Loucy (cell line): ENCODE data around the gene TMEM30B.
A peak's percentile ranks its signal among the peaks of the same experiment; 100 is the strongest.
"Not testable (repeated sequence)": the region's sequence is repeated elsewhere in the genome, so short reads cannot be mapped to it uniquely, and the experiment has no call there.

Experiments
- H2AFZ ChIP-seq: fragments of 200-600 bp; sonication (generic); 2 replicates; pipeline ENCODE4 v1.6.0; 2016; ENCODE audit warnings: antibody characterized with exemption, mild to moderate bottlenecking, low read length, moderate library complexity
- H3F3A ChIP-seq: fragments of 200-600 bp; 2 replicates; pipeline ENCODE4 v1.6.0; 2016; ENCODE audit warnings: antibody characterized with exemption, low read depth, mild to moderate bottlenecking
- H3K27me3 ChIP-seq: fragments of 200-600 bp; sonication (generic); 2 replicates; pipeline ENCODE4 v1.6.1; 2014; ENCODE audit warnings: low read length, mild to moderate bottlenecking; ENCODE audit not compliant: insufficient read depth, poor library complexity, severe bottlenecking
- H3K36me3 ChIP-seq: fragments of 200-600 bp; sonication (generic); 2 replicates; pipeline ENCODE4 v1.6.1; 2016; ENCODE audit warnings: low read length; ENCODE audit not compliant: insufficient read depth
- H3K4me1 ChIP-seq: fragments of 200-600 bp; sonication (generic); 2 replicates; pipeline ENCODE4 v1.5.1; 2014; ENCODE audit warnings: low read length, mild to moderate bottlenecking; ENCODE audit not compliant: insufficient read depth, poor library complexity, severe bottlenecking
- H3K4me2 ChIP-seq: fragments of 200-600 bp; sonication (generic); 2 replicates; pipeline ENCODE4 v1.6.0; 2014; ENCODE audit warnings: antibody characterized with exemption, low read length, low read depth, mild to moderate bottlenecking; ENCODE audit not compliant: poor library complexity, severe bottlenecking
- H3K4me3 ChIP-seq: fragments of 200-600 bp; sonication (generic); 2 replicates; pipeline ENCODE4 v1.5.1; 2014; ENCODE audit warnings: low read length, mild to moderate bottlenecking, mixed read lengths; ENCODE audit not compliant: poor library complexity, severe bottlenecking
- H3K79me2 ChIP-seq: fragments of 200-600 bp; sonication (generic); 2 replicates; pipeline ENCODE4 v1.6.1; 2014; ENCODE audit warnings: low read length; ENCODE audit not compliant: insufficient read depth
- H3K9ac ChIP-seq: fragments of 200-600 bp; sonication (generic); 2 replicates; pipeline ENCODE4 v1.6.0; 2014; ENCODE audit warnings: mild to moderate bottlenecking, low read depth, low read length, moderate library complexity; ENCODE audit not compliant: poor library complexity, severe bottlenecking
- H3K9me2 ChIP-seq: fragments of 200-600 bp; sonication (generic); replicated peaks from 2 replicates; pipeline ENCODE4 v1.6.1; 2016; ENCODE audit warnings: low read depth, low read length, mixed read lengths
- H3K9me3 ChIP-seq: fragments of 200-600 bp; sonication (generic); 2 replicates; pipeline ENCODE4 v1.6.1; 2014; ENCODE audit warnings: mild to moderate bottlenecking, antibody characterized with exemption, low read length, low read depth; ENCODE audit not compliant: insufficient read depth
- H4K20me1 ChIP-seq: fragments of 200-600 bp; sonication (generic); 2 replicates; pipeline ENCODE4 v1.6.0; 2014; ENCODE audit warnings: antibody characterized with exemption, low read length, mild to moderate bottlenecking; ENCODE audit not compliant: insufficient read depth, poor library complexity, severe bottlenecking
- CTCF ChIP-seq: fragments of 200-600 bp; sonication (generic); conservative IDR thresholded peaks from 2 replicates; pipeline ENCODE4 v1.5.1; 2014; ENCODE audit warnings: mild to moderate bottlenecking, antibody characterized with exemption, low read length
- EZH2phosphoT487 ChIP-seq: fragments of 200-600 bp; IDR thresholded peaks from 2 replicates; pipeline ENCODE4 v1.6.1; 2018; ENCODE audit warnings: antibody characterized with exemption, mild to moderate bottlenecking, moderate library complexity, borderline replicate concordance

TMEM30B gene

GRCh38 chr14:61322011-61322798, 41.1 kb upstream of the TMEM30B start:
- H3K9me3 ChIP-seq = peaks cover 8% of the 10 kb centered on the region
- peak overlapping the region; percentile 84 for H3K9ac ChIP-seq
- H3K9me2 ChIP-seq = no peaks in the 10 kb centered on the region
- H2AFZ ChIP-seq = peak overlapping the region; percentile 72; the same call in 1 of the 2 replicates
- H3K27me3 ChIP-seq = no peaks in the 10 kb centered on the region
- peak overlapping the region; percentile 98 for H3K4me2 ChIP-seq
- peaks cover 68% of the 10 kb centered on the region for H3K79me2 ChIP-seq
- H3K4me1 ChIP-seq = peaks cover 51% of the 10 kb centered on the region
- peak overlapping the region; percentile 88 for H3K4me3 ChIP-seq
- H3K36me3 ChIP-seq = no peaks in the 10 kb centered on the region; the same call in 1 of the 2 replicates
- H4K20me1 ChIP-seq = peaks cover 38% of the 10 kb centered on the region
- TF ChIP-seq CTCF = no peak
- TF ChIP-seq EZH2phosphoT487 = no peak
- no peaks in the 10 kb centered on the region; the same call in 1 of the 2 replicates for H3F3A ChIP-seq

GRCh38 chr14:61321385-61322010, 40.4 kb upstream of the TMEM30B start, which contains the start of gene PRKCH:
Gene PRKCH (plus strand): TSS chr14:61321579. CDS start chr14:61322102, 523 bp downstream.
- Histone ChIP-seq H3K9me2 (no peaks in the 10 kb centered on the region), H3K79me2 (peaks cover 61% of the 10 kb centered on the region), H3K4me2 (peak within 1 kb of the TSS; percentile 98), H3K4me3 (peak within 1 kb of the TSS; percentile 88), H3F3A (no peaks in the 10 kb centered on the region; the same call in 1 of the 2 replicates), H3K27me3 (no peaks in the 10 kb centered on the region), H3K9me3 (peaks cover 8% of the 10 kb centered on the region), H3K36me3 (no peaks in the 10 kb centered on the region; the same call in 1 of the 2 replicates), H4K20me1 (peaks cover 31% of the 10 kb centered on the region), H2AFZ (peak within 1 kb of the TSS; percentile 72; the same call in 1 of the 2 replicates), H3K4me1 (peaks cover 44% of the 10 kb centered on the region), H3K9ac (peak within 1 kb of the TSS; percentile 84)
- peak; percentile 42 for TF ChIP-seq CTCF
- no peak for TF ChIP-seq EZH2phosphoT487

- no peaks in the 10 kb centered on the region; the same call in 1 of the 2 replicates for H3K36me3 ChIP-seq
- peak overlapping the region; percentile 72; the same call in 1 of the 2 replicates for H2AFZ ChIP-seq
- H3K4me2 ChIP-seq = peak overlapping the region; percentile 98
- H3K4me3 ChIP-seq = peak overlapping the region; percentile 88
- no peaks in the 10 kb centered on the region; the same call in 1 of the 2 replicates for H3F3A ChIP-seq
- TF ChIP-seq CTCF = no peak
- TF ChIP-seq EZH2phosphoT487 = no peak
- H3K79me2 ChIP-seq = peaks cover 55% of the 10 kb centered on the region
- no peaks in the 10 kb centered on the region for H3K9me2 ChIP-seq
- H3K9me3 ChIP-seq = peaks cover 4% of the 10 kb centered on the region; the same call in 1 of the 2 replicates
- peaks cover 39% of the 10 kb centered on the region for H3K4me1 ChIP-seq
- H3K9ac ChIP-seq = peak overlapping the region; percentile 84
- peaks cover 26% of the 10 kb centered on the region for H4K20me1 ChIP-seq
- H3K27me3 ChIP-seq = no peaks in the 10 kb centered on the region
Observed at GRCh38 chr14:61320806-61321384, 39.8 kb upstream of the TMEM30B start.

- H3K9me3 ChIP-seq, H3K9ac ChIP-seq, H3F3A ChIP-seq, H3K4me3 ChIP-seq, H3K27me3 ChIP-seq, H3K9me2 ChIP-seq, H2AFZ ChIP-seq, H3K36me3 ChIP-seq: not testable (repeated sequence)
- Histone ChIP-seq H3K4me2 (peak overlapping the region; percentile 3), H3K4me1 (peaks cover 36% of the 10 kb centered on the region), H4K20me1 (peaks cover 20% of the 10 kb centered on the region), H3K79me2 (peaks cover 48% of the 10 kb centered on the region)
Observed at GRCh38 chr14:61320170-61320569, 39.0 kb upstream of the TMEM30B start.
